GM12874 (cell line): ENCODE results near the gene PGPEP1.

Source experiments
- TF ChIP-seq, protein P1 (sequence below): IDR thresholded peaks from 2 replicates; pipeline ENCODE4 v1.5.1; 2011; ENCODE audit warnings: low read depth, mild to moderate bottlenecking, control low read depth, low read length, moderate library complexity; ENCODE audit not compliant: insufficient read depth

Gene PGPEP1

GRCh38 chr19:18418483-18419194 is 78.2 kb downstream of the PGPEP1 start:
- TF ChIP-seq, protein P1, sequence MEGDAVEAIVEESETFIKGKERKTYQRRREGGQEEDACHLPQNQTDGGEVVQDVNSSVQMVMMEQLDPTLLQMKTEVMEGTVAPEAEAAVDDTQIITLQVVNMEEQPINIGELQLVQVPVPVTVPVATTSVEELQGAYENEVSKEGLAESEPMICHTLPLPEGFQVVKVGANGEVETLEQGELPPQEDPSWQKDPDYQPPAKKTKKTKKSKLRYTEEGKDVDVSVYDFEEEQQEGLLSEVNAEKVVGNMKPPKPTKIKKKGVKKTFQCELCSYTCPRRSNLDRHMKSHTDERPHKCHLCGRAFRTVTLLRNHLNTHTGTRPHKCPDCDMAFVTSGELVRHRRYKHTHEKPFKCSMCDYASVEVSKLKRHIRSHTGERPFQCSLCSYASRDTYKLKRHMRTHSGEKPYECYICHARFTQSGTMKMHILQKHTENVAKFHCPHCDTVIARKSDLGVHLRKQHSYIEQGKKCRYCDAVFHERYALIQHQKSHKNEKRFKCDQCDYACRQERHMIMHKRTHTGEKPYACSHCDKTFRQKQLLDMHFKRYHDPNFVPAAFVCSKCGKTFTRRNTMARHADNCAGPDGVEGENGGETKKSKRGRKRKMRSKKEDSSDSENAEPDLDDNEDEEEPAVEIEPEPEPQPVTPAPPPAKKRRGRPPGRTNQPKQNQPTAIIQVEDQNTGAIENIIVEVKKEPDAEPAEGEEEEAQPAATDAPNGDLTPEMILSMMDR: no peak

- TF ChIP-seq, protein P1: peak; percentile 27; the same call in 1 of the 2 replicates
These were observed 78.8 kb downstream of the PGPEP1 start, which contains the start of gene SSBP4 for GRCh38 chr19:18419195-18419698. Gene SSBP4, plus strand, starts transcription at chr19:18419398. Its CDS starts 251 bp downstream, at chr19:18419649.
